Right lobe of liver (tissue), 6 donors: Measurements from ENCODE around the gene KRTCAP2. TPM values are rescaled to one million over a fixed set of nuclear protein-coding genes. Genes with fewer than 3 reads are reported as not detected.
A peak's percentile ranks its signal among the peaks of the same experiment; 100 is the strongest.

Experiments
- ATAC-seq, 4 donors: fragments of 200-7000 bp; cut with Tn5 transposase; one replicate each; pipeline ENCODE4 v1.9.1; 2020; ENCODE audit warnings: mild to moderate bottlenecking in 4 of 4, moderate library complexity in 4 of 4
- DNase-seq, 3 donors: peaks; one replicate each; pipeline ENCODE4 v3.0.0-alpha.2; 2020
- H3K27ac ChIP-seq, 3 donors: fragments of 200-600 bp; one replicate each; pipeline ENCODE4 v1.8.0; 2022
- H3K27me3 ChIP-seq, 2 donors: fragments of 200-600 bp; one replicate each; pipeline ENCODE4 v1.8.0; 2022
- H3K36me3 ChIP-seq, 4 donors: fragments of 200-600 bp; sonication (generic) in 1 of 4; one replicate each; pipeline versions ENCODE4 v1.5.1 to v1.8.0; 2017 to 2022; ENCODE audit warnings: control low read depth in 1 of 4
- H3K4me1 ChIP-seq, 4 donors: fragments of 200-600 bp; sonication (generic) in 1 of 4; one replicate each; pipeline versions ENCODE4 v1.5.1 to v1.8.0; 2017 to 2022; ENCODE audit warnings: control low read depth in 1 of 4
- H3K4me3 ChIP-seq, 3 donors: fragments of 200-600 bp; one replicate each; pipeline ENCODE4 v1.8.0; 2022
- H3K9me3 ChIP-seq, 4 donors: fragments of 200-600 bp; sonication (generic) in 1 of 4; one replicate each; pipeline versions ENCODE4 v1.5.1 to v1.8.0; 2017 to 2022; ENCODE audit warnings: control low read depth in 1 of 4
- CTCF ChIP-seq, 4 donors: fragments of 200-600 bp in 3 of 4; fragments of 450-650 bp in 1 of 4; IDR thresholded peaks; one replicate each; pipeline versions ENCODE4 v1.5.1 to v1.8.0; 2016 to 2022; ENCODE audit warnings: antibody characterized with exemption in 4 of 4, mild to moderate bottlenecking in 2 of 4
- POLR2A ChIP-seq: fragments of 450-650 bp; IDR thresholded peaks from one replicate; pipeline ENCODE4 v1.6.1; 2017; ENCODE audit warnings: antibody characterized with exemption, mild to moderate bottlenecking
- WGBS: methylation state at CpG from one replicate; pipeline ENCODE4 v1.1.6; 2018; ENCODE audit warnings: low coverage, low lambda C conversion rate; ENCODE audit not compliant: insufficient coverage; ENCODE audit errors: missing lambda C conversion rate; 5-methylcytosine and 5-hydroxymethylcytosine counted together
- intact Hi-C, 2 donors: fragments of 100-400 bp; cut with DNase I; formaldehyde crosslinking; loops; one replicate each; pipeline versions ENCODE4 v1.11.2 to v1.14.1; 2022
- total RNA-seq, 6 experiments: library from RNA; depleted of rRNA in 2 of 6; stranded (reverse); fragments of >200 nt in 2 of 6; fragmentation: NEBNext Ultra II Directional in 3 of 6; extraction: Animal tissue kit (Norgen Biotek cat#: 25700) in 3 of 6; gene quantifications; one replicate each; pipeline versions ENCODE4 v1.1.0 to v1.2.4, GENCODE V29; 2016 to 2023
- donor health status: DM: no; HTN: yes; CAD: no.
- donor health status: DM: no; HTN: no; CAD: no.
- donor health status: DM: no; HTN: no; CAD: no.
- donor health status: DM: no; HTN: yes; CAD: no.
- donor health status: DM: no; HTN: yes; CAD: no.

KRTCAP2 gene
- total RNA-seq, 6 experiments from 2014 or later, result 85.5 to 145 (median 99.9) TPM

GRCh38 chr1:155126556-155127104 lies 46.5 kb downstream of the KRTCAP2 start:
- no peak for TF ChIP-seq POLR2A
- no peak for TF ChIP-seq CTCF (IDR thresholded peaks at IDR 0.05)
- WGBS, result under 1% methylated on average over 17 of the region's 32 CpGs
- peak overlapping the region; percentile 84 to 96 (median 95) for H3K4me3 ChIP-seq
- no peaks in the 10 kb centered on the region for H3K27me3 ChIP-seq
- H3K4me1 ChIP-seq, result peaks cover 0 to 32% (median 10%) of the 10 kb centered on the region in 4 donors
- ATAC-seq (peak; percentile 19 to 58 (median 35)), DNase-seq (peak; percentile 79 to 89 (median 80))
- intact Hi-C loops, result loop anchor here in 1 of 2 donors (2.0 kb wide), 1 partner anchor 22 kb away; no protein-coding TSS in a partner anchor
- H3K36me3 ChIP-seq, result peaks cover 0 to 28% (median 11%) of the 10 kb centered on the region in 4 donors
- peak overlapping the region; percentile 97 to 100 (median 99) for H3K27ac ChIP-seq
- no peaks in the 10 kb centered on the region for H3K9me3 ChIP-seq

- ATAC-seq (peak; percentile 52 to 73 (median 63)), DNase-seq (peak; percentile 97 to 98 (median 98))
- 23% methylated on average over 12 of the region's 53 CpGs for WGBS
- Histone ChIP-seq H3K4me1 (peaks cover 0 to 27% (median 8%) of the 10 kb centered on the region in 4 donors), H3K36me3 (peaks cover 0 to 22% (median 8%) of the 10 kb centered on the region in 4 donors), H3K4me3 (peak overlapping the region; percentile 84 to 96 (median 95)), H3K27ac (peak overlapping the region; percentile 97 to 100 (median 99)), H3K9me3 (no peaks in the 10 kb centered on the region), H3K27me3 (no peaks in the 10 kb centered on the region)
- intact Hi-C loops, result loop anchor here in 1 of 2 donors (2.0 kb wide), 1 partner anchor 21 kb away; no protein-coding TSS in a partner anchor
- TF ChIP-seq POLR2A (peak; percentile 75), CTCF (IDR thresholded peaks at IDR 0.05) (no peak)
These were observed 47.1 kb downstream of the KRTCAP2 start for GRCh38 chr1:155125946-155126555.

- intact Hi-C loops, result no loop called here
- H3K27me3 ChIP-seq, result no peaks in the 10 kb centered on the region
- peaks cover 0 to 17% (median 5%) of the 10 kb centered on the region in 4 donors for H3K36me3 ChIP-seq
- H3K27ac ChIP-seq, result peak overlapping the region; percentile 97 to 100 (median 99)
- ATAC-seq, result peak in 3 of 4 donors; percentile 0 to 1 (median 1)
- H3K4me1 ChIP-seq, result peaks cover 0 to 24% (median 8%) of the 10 kb centered on the region in 4 donors
- no peaks in the 10 kb centered on the region for H3K9me3 ChIP-seq
- peak overlapping the region in 2 of 3 donors; percentile 84 to 96 for H3K4me3 ChIP-seq
- peak; percentile 68 to 71 (median 68) for DNase-seq
- TF ChIP-seq POLR2A (no peak), CTCF (IDR thresholded peaks at IDR 0.05) (peak in 1 of 4 donors; percentile 11)
- WGBS, result no CpG with 5 or more reads among the region's 11 CpGs
These were observed 47.6 kb downstream of the KRTCAP2 start for GRCh38 chr1:155125511-155125945.

GRCh38 chr1:155124503-155125463 lies 48.3 kb downstream of the KRTCAP2 start:
- peaks cover 0 to 12% (median 2%) of the 10 kb centered on the region in 4 donors for H3K36me3 ChIP-seq

More at GRCh38 chr1:155124503-155125463, 48.3 kb downstream of the KRTCAP2 start:
- DNase-seq (peak; percentile 86 to 94 (median 91)), ATAC-seq (peak; percentile 21 to 37 (median 32))
- H3K4me3 ChIP-seq, result peak overlapping the region in 2 of 3 donors; percentile 84 to 96
- intact Hi-C loops, result no loop called here
- 31% methylated on average over 2 of the region's 16 CpGs for WGBS
- TF ChIP-seq POLR2A, result peak; percentile 34
- TF ChIP-seq CTCF (IDR thresholded peaks at IDR 0.05), result peak in 1 of 4 donors; percentile 13
- H3K9me3 ChIP-seq, result no peaks in the 10 kb centered on the region
- H3K27me3 ChIP-seq, result no peaks in the 10 kb centered on the region
- H3K4me1 ChIP-seq, result peaks cover 0 to 24% (median 8%) of the 10 kb centered on the region in 4 donors
- peak overlapping the region; percentile 97 to 100 (median 99) for H3K27ac ChIP-seq
